Loucy (cell line): Measurements from ENCODE around the gene LRRFIP1.

ENCODE experiments used
- EZH2phosphoT487 ChIP-seq: fragments of 200-600 bp; IDR thresholded peaks from 2 replicates; pipeline ENCODE4 v1.6.1; 2018; ENCODE audit warnings: antibody characterized with exemption, mild to moderate bottlenecking, moderate library complexity, borderline replicate concordance
- TF ChIP-seq, protein P1 (sequence below): fragments of 200-600 bp; sonication (generic); conservative IDR thresholded peaks from 2 replicates; pipeline ENCODE4 v1.5.1; 2014; ENCODE audit warnings: mild to moderate bottlenecking, antibody characterized with exemption, low read length

DNA sequence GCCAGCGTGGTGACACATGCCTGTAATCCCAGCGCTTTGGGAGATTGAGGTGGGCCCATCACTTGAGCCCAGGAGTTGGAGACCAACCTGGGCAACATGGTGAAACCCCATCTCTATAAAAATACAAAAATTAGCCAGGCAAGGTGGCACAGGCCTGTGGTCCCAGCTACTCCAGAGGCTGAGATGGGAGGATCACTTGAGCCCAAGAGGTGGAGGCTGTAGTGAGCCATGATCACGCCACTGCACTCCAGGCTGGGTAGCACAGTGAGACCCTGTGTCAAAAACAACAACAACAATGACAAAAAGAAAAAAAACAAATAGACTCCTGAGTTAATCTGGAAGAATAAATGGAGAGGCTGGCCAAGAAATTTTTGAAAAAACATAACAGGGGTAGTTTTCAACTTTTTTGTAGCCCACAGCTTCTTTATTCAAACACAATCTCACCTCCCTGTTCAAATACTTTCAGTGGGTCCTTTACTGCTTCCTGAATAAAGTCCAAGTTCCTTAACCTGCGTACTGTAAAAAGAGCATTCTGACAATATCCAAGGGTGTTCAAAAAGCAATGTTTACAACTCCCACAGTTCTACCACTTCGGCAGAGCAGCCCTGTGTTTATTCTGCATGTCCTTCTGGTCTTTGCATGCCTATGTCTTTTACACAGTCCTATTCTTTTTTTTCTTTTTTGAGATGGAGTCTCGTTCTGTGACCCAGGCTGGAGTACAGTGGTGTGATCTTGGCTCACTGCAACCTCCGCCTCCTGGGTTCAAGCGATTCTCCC lies 53.5 kb downstream of the LRRFIP1 start:
- TF ChIP-seq, protein P1, sequence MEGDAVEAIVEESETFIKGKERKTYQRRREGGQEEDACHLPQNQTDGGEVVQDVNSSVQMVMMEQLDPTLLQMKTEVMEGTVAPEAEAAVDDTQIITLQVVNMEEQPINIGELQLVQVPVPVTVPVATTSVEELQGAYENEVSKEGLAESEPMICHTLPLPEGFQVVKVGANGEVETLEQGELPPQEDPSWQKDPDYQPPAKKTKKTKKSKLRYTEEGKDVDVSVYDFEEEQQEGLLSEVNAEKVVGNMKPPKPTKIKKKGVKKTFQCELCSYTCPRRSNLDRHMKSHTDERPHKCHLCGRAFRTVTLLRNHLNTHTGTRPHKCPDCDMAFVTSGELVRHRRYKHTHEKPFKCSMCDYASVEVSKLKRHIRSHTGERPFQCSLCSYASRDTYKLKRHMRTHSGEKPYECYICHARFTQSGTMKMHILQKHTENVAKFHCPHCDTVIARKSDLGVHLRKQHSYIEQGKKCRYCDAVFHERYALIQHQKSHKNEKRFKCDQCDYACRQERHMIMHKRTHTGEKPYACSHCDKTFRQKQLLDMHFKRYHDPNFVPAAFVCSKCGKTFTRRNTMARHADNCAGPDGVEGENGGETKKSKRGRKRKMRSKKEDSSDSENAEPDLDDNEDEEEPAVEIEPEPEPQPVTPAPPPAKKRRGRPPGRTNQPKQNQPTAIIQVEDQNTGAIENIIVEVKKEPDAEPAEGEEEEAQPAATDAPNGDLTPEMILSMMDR: no peak
- TF ChIP-seq EZH2phosphoT487: no peak
